Stomach smooth muscle (tissue), 2 donors: ENCODE measurements around the gene RAPGEF6.

Source experiments
- H3K27ac ChIP-seq: one replicate; pipeline ENCODE4 v1.7.0; 2013; ENCODE audit warnings: mild to moderate bottlenecking, low read length, inconsistent platforms
- H3K27me3 ChIP-seq, 2 donors: one replicate each; pipeline ENCODE4 v1.7.0; 2013; ENCODE audit warnings: low read length in 2 of 2; ENCODE audit not compliant: insufficient read depth in 2 of 2, control insufficient read depth in 1 of 2
- H3K36me3 ChIP-seq, 2 donors: one replicate each; pipeline ENCODE4 v1.7.0; 2013; ENCODE audit warnings: low read length in 2 of 2; ENCODE audit not compliant: control insufficient read depth in 2 of 2, insufficient read depth in 2 of 2
- H3K4me1 ChIP-seq: one replicate; pipeline ENCODE4 v1.7.0; 2013; ENCODE audit warnings: low read length; ENCODE audit not compliant: control insufficient read depth, insufficient read depth
- H3K4me3 ChIP-seq, 2 donors: one replicate each; pipeline ENCODE4 v1.7.0; 2013; ENCODE audit warnings: low read length in 2 of 2
- H3K9ac ChIP-seq, 2 donors: one replicate each; pipeline ENCODE4 v1.7.0; 2013; ENCODE audit warnings: low read length in 2 of 2, mild to moderate bottlenecking in 1 of 2
- H3K9me3 ChIP-seq, 2 donors: one replicate each; pipeline ENCODE4 v1.7.0; 2013; ENCODE audit warnings: low read length in 2 of 2; ENCODE audit not compliant: control insufficient read depth in 2 of 2
- donor health status: healthy.
- donor health status: Pancreatic carcinoma.

RAPGEF6 gene

GRCh38 chr5:131389869-131390265 lies 245.2 kb downstream of the RAPGEF6 start:
- Histone ChIP-seq H3K4me1 (peaks cover 2% of the 10 kb centered on the region), H3K9ac (no peak overlapping the region), H3K27ac (no peak overlapping the region)

DNA sequence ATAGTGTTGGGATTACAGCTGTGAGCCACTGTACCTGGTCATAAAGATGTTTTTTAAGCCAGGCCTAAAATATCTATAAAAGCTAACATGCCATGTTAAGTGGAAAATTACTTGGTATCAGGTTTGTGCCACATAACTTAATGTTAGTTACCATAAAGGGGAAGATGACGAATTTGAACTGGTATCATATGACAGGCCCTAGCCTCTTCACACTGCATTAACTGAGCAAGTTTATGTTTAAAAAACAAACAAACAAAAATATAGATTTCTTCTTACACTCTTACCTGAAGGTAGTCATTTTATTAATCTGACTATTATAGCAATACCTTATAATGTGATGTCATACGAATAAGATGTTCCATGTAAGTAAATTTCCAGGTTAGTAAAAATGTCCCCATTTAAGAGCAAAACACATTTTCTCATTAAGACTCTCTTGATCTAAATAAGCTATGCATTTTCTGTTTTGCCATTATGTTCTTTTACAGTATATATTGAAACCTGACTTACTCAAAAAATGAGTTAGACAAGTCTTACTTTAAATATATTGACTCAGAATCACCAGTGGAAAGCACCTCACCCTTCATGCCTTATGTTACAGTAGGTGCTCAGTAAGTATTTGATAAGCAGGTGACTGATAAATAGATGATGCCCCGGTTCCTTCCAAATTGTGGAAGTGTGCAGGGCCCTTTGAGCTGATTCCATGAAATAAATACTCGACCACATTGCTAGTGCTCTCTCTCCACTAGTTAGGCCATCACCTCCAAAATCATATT lies 245.7 kb downstream of the RAPGEF6 start:
- H3K4me3 ChIP-seq = no peak overlapping the region
- no peaks in the 10 kb centered on the region for H3K36me3 ChIP-seq
- no peaks in the 10 kb centered on the region for H3K9me3 ChIP-seq
- no peak overlapping the region for H3K9ac ChIP-seq
- H3K27me3 ChIP-seq = no peaks in the 10 kb centered on the region
- peaks cover 2% of the 10 kb centered on the region for H3K4me1 ChIP-seq
- H3K27ac ChIP-seq = no peak overlapping the region

More at GRCh38 chr5:131389869-131390265, 245.2 kb downstream of the RAPGEF6 start:
- H3K9me3 ChIP-seq = no peaks in the 10 kb centered on the region
- H3K4me3 ChIP-seq = no peak overlapping the region
- H3K36me3 ChIP-seq = peaks cover 0 to under 1% of the 10 kb centered on the region in 2 donors
- no peaks in the 10 kb centered on the region for H3K27me3 ChIP-seq

DNA sequence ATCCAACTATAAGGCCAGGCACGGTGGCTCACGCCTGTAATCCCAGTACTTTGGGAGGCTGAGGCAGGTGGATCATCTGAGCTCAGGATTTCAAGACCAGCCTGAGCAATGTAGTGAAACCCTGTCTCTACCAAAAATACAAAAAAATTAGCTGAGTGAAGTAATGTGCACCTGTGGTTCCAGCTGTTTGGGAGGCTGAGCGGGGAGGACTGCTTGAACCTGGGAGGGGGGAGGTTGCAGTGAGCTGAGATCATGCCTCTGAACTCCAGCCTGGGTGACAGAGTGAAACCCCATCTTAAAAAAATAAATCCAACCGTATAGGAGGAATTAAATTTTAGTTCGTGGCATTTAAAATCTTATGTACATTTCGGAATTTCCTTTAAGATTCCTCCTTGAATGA lies 247.8 kb downstream of the RAPGEF6 start:
- Histone ChIP-seq H3K36me3 (no peaks in the 10 kb centered on the region), H3K27ac (no peak overlapping the region), H3K9ac (no peak overlapping the region), H3K27me3 (no peaks in the 10 kb centered on the region), H3K4me3 (no peak overlapping the region), H3K9me3 (no peaks in the 10 kb centered on the region), H3K4me1 (peaks cover 2% of the 10 kb centered on the region)

GRCh38 chr5:131386779-131387178 lies 248.2 kb downstream of the RAPGEF6 start:
- H3K36me3 ChIP-seq = no peaks in the 10 kb centered on the region

DNA sequence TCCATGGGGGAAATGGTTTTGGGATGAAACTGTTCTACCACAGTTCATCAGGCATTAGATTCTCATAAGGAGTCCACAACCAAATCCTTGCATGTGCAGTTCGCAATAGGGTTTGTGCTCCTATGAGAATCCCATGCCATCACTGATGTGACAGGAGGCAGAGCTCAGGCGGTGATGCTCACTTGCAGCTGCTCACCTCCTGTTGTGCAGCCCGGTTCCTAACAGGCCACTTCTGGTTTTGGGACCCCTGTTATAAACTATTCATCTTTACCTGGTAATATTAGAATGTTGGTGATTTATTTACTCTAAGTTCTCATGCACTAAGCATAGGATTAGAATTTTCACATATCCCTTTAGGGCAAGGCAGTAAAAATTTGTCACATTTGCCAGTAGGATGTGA lies 248.9 kb downstream of the RAPGEF6 start:
- Histone ChIP-seq H3K36me3 (no peaks in the 10 kb centered on the region), H3K4me1 (peaks cover 2% of the 10 kb centered on the region), H3K27me3 (no peaks in the 10 kb centered on the region), H3K27ac (no peak overlapping the region), H3K9ac (no peak overlapping the region), H3K9me3 (no peaks in the 10 kb centered on the region), H3K4me3 (no peak overlapping the region)

More at GRCh38 chr5:131386779-131387178, 248.2 kb downstream of the RAPGEF6 start:
- Histone ChIP-seq H3K9me3 (no peaks in the 10 kb centered on the region), H3K9ac (no peak overlapping the region), H3K4me1 (peaks cover 2% of the 10 kb centered on the region), H3K4me3 (no peak overlapping the region), H3K27ac (no peak overlapping the region), H3K27me3 (no peaks in the 10 kb centered on the region)

GRCh38 chr5:131384616-131385214 lies 250.3 kb downstream of the RAPGEF6 start:
- H3K4me3 ChIP-seq = no peak overlapping the region
- H3K36me3 ChIP-seq = no peaks in the 10 kb centered on the region
- no peaks in the 10 kb centered on the region for H3K9me3 ChIP-seq
- no peak overlapping the region for H3K27ac ChIP-seq
- no peak overlapping the region for H3K9ac ChIP-seq
- no peaks in the 10 kb centered on the region for H3K27me3 ChIP-seq
- peaks cover 2% of the 10 kb centered on the region for H3K4me1 ChIP-seq

DNA sequence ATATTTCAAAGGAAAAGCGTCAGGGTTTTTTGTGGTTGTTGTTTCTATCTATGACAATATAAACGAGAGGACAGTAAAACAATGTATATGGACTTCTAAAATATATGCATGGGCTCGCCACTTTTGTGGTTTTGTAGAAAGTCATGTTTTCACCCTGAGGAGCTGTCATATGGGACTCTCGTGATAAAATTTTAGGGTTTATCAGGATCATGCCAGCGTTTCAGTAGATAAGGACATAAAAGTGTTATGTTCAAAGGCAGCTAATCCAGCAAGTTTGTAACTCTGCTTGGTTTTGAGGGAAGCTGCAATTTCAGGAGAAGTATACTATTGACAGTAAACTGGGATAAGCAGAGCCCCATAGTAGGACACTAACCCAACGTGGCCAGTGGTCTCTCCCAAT lies 250.9 kb downstream of the RAPGEF6 start:
- no peaks in the 10 kb centered on the region for H3K36me3 ChIP-seq
- H3K4me1 ChIP-seq = peaks cover 2% of the 10 kb centered on the region
- no peak overlapping the region for H3K4me3 ChIP-seq
- no peaks in the 10 kb centered on the region for H3K27me3 ChIP-seq
- no peaks in the 10 kb centered on the region for H3K9me3 ChIP-seq
- no peak overlapping the region for H3K27ac ChIP-seq
- no peak overlapping the region for H3K9ac ChIP-seq

DNA sequence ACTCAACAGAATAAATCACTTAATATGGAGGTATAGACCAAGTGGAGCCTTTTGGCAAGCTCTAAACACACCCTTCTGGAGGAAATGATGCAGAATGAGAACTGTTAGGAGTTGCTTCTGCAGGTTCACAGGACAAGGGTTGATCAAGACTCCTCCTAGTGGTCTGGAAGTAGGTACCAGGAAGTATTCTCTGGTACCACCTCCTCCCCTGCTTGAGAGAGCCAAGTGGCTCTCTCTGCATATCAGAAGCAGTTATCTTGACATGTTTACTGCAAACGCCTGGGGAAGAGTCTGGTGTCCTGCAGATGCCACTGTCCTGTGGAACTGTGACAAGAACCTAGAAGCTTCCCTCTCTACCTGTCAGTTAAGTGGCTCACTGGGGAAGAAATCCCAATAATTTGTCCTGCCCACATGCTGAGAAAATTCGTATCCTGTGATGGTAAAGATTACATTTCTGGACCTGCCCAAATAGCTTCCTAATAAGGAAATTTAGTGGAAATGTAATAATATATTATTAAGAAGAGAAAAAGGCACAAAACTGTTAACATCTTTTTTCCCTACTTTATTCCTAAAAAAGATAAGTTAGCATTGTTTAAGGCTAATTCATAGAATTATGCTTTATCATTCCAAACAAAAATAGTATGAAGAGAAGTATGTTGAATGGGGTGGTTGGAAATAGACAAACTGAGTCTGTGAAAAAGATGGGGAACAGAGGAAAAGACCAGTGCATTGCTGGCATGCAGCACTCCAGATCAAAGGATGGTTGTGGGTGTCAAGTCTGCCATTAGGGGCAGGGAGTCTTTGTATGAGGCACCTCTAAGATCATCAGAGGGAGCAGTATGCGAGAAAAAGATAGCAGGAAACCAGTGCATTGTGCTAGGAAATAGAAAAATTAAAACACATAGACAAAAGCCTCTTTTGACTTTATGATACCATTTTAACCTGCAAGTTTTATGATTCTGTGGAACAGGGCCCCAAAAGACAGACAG lies 252.3 kb downstream of the RAPGEF6 start:
- no peaks in the 10 kb centered on the region for H3K36me3 ChIP-seq
- no peak overlapping the region for H3K4me3 ChIP-seq
- H3K4me1 ChIP-seq = peaks cover 2% of the 10 kb centered on the region
- no peaks in the 10 kb centered on the region for H3K9me3 ChIP-seq
- no peaks in the 10 kb centered on the region for H3K27me3 ChIP-seq
- H3K27ac ChIP-seq = no peak overlapping the region
- H3K9ac ChIP-seq = no peak overlapping the region

DNA sequence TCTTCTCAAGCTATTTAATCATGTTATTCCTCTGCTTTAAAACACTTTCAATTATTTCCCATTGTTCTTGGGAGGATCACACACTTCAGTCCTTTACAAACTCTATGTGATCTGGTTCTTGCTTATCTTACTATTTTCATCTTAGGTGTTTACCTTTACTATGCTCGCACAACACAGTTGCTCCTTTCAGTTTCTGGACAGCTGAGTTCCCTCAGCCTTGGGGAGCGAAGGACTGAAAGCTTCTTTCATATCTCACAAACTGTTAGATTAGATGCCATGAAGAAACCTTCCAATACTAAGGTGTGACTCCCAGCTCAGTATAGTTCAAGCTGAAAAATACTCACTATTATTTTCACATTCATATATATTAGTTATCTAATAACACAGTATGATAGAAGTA lies 253.3 kb downstream of the RAPGEF6 start:
- H3K27me3 ChIP-seq = no peaks in the 10 kb centered on the region
- no peak overlapping the region for H3K4me3 ChIP-seq
- H3K4me1 ChIP-seq = peaks cover 2% of the 10 kb centered on the region
- H3K9ac ChIP-seq = no peak overlapping the region
- H3K9me3 ChIP-seq = no peaks in the 10 kb centered on the region
- H3K36me3 ChIP-seq = no peaks in the 10 kb centered on the region
- H3K27ac ChIP-seq = no peak overlapping the region

- no peaks in the 10 kb centered on the region for H3K36me3 ChIP-seq
- no peaks in the 10 kb centered on the region for H3K9me3 ChIP-seq
- H3K27ac ChIP-seq = no peak overlapping the region
- H3K27me3 ChIP-seq = no peaks in the 10 kb centered on the region
- H3K4me3 ChIP-seq = no peak overlapping the region
- no peak overlapping the region for H3K9ac ChIP-seq
- H3K4me1 ChIP-seq = no peaks in the 10 kb centered on the region
Measured at GRCh38 chr5:131381021-131381420, 254.0 kb downstream of the RAPGEF6 start.
